KMS-11 (cell line): ENCODE results near the gene SRP54.
"Not testable (repeated sequence)": the region's sequence is repeated elsewhere in the genome, so short reads cannot be mapped to it uniquely, and the experiment has no call there.

Experiments
- H2AFZ ChIP-seq: fragments of 200-600 bp; sonication (generic); 2 replicates; pipeline ENCODE4 v1.6.1; 2016; ENCODE audit warnings: antibody characterized with exemption, mixed run types, low read depth
- H3K27ac ChIP-seq: fragments of 200-600 bp; sonication (generic); 2 replicates; pipeline ENCODE4 v1.6.1; 2016; ENCODE audit warnings: mild to moderate bottlenecking, mixed run types
- H3K27me3 ChIP-seq: fragments of 200-600 bp; sonication (generic); 2 replicates; pipeline ENCODE4 v1.6.1; 2017; ENCODE audit warnings: mild to moderate bottlenecking, low read depth, mixed run types, moderate library complexity; ENCODE audit not compliant: insufficient read depth
- H3K36me3 ChIP-seq: fragments of 200-600 bp; sonication (generic); 2 replicates; pipeline ENCODE4 v1.6.1; 2017; ENCODE audit warnings: mild to moderate bottlenecking, mixed run types; ENCODE audit not compliant: insufficient read depth
- H3K4me1 ChIP-seq: fragments of 200-600 bp; sonication (generic); 2 replicates; pipeline ENCODE4 v1.6.1; 2016; ENCODE audit warnings: mild to moderate bottlenecking, low read depth, mixed run types; ENCODE audit not compliant: poor library complexity, severe bottlenecking
- H3K4me2 ChIP-seq: fragments of 200-600 bp; sonication (generic); 2 replicates; pipeline ENCODE4 v1.7.0; 2016; ENCODE audit warnings: mild to moderate bottlenecking, mixed run types
- H3K4me3 ChIP-seq: fragments of 200-600 bp; sonication (generic); IDR thresholded peaks from 2 replicates; pipeline ENCODE4 v1.6.1; 2017; ENCODE audit warnings: low read depth, low read length, mixed read lengths; ENCODE audit not compliant: insufficient read depth
- H3K79me2 ChIP-seq: fragments of 200-600 bp; sonication (generic); 2 replicates; pipeline ENCODE4 v1.6.1; 2016; ENCODE audit warnings: low read depth, mixed run types; ENCODE audit not compliant: insufficient read depth
- H3K9ac ChIP-seq: fragments of 200-600 bp; sonication (generic); 2 replicates; pipeline ENCODE4 v1.6.1; 2016; ENCODE audit warnings: mild to moderate bottlenecking, mixed run types
- H4K20me1 ChIP-seq: fragments of 200-600 bp; sonication (generic); 2 replicates; pipeline ENCODE4 v1.6.1; 2016; ENCODE audit warnings: mild to moderate bottlenecking, mixed run types; ENCODE audit not compliant: insufficient read depth
- TF ChIP-seq, protein P1 (sequence below): fragments of 200-600 bp; sonication (generic); conservative IDR thresholded peaks from 2 replicates; pipeline ENCODE4 v1.6.1; 2017; ENCODE audit warnings: low read depth, mild to moderate bottlenecking, antibody characterized with exemption, low read length, moderate library complexity, mixed read lengths

The SRP54 gene

DNA sequence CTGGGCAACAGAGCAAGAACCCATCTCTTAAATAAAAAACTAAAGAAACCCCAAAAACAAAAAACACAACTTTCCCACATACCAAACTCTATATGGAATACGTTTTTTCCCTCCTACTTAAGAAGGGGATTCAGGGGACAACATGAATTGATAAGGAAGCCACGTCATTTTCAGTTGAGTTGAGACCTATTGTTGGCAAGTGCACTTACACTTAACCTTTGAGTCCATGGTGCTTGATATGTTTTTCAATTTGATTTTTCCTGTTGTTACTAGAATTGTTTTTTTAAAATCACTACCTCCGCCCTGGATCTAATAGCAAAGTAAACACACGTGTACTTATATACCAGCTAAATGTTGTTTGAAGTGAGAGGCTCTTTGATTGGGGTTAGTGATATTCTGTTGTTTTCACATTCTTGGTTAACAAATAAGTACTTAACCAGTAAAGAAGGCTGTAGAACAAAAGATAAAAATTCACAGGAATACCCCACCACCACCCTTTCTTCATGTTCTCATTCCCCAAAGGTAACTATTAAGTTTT is 65.3 kb downstream of the SRP54 start:
- no peaks in the 10 kb centered on the region for H3K27me3 ChIP-seq
- H3K79me2 ChIP-seq, result no peaks in the 10 kb centered on the region
- no peaks in the 10 kb centered on the region for H3K36me3 ChIP-seq
- H3K4me2 ChIP-seq, result peak overlapping the region; percentile 59
- H3K27ac ChIP-seq, result no peak overlapping the region
- no peak overlapping the region for H3K9ac ChIP-seq
- no peak overlapping the region for H3K4me3 ChIP-seq
- TF ChIP-seq, protein P1, sequence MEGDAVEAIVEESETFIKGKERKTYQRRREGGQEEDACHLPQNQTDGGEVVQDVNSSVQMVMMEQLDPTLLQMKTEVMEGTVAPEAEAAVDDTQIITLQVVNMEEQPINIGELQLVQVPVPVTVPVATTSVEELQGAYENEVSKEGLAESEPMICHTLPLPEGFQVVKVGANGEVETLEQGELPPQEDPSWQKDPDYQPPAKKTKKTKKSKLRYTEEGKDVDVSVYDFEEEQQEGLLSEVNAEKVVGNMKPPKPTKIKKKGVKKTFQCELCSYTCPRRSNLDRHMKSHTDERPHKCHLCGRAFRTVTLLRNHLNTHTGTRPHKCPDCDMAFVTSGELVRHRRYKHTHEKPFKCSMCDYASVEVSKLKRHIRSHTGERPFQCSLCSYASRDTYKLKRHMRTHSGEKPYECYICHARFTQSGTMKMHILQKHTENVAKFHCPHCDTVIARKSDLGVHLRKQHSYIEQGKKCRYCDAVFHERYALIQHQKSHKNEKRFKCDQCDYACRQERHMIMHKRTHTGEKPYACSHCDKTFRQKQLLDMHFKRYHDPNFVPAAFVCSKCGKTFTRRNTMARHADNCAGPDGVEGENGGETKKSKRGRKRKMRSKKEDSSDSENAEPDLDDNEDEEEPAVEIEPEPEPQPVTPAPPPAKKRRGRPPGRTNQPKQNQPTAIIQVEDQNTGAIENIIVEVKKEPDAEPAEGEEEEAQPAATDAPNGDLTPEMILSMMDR, result no peak
- peaks cover 22% of the 10 kb centered on the region for H3K4me1 ChIP-seq
- no peaks in the 10 kb centered on the region for H4K20me1 ChIP-seq
- no peak overlapping the region for H2AFZ ChIP-seq

GRCh38 chr14:35050652-35051051 is 67.9 kb downstream of the SRP54 start:
- Histone ChIP-seq H4K20me1 (no peaks in the 10 kb centered on the region), H3K36me3 (no peaks in the 10 kb centered on the region), H3K4me3 (no peak overlapping the region), H2AFZ (no peak overlapping the region), H3K4me2 (no peak overlapping the region), H3K9ac (no peak overlapping the region), H3K27ac (no peak overlapping the region), H3K79me2 (no peaks in the 10 kb centered on the region), H3K27me3 (no peaks in the 10 kb centered on the region), H3K4me1 (peaks cover 13% of the 10 kb centered on the region)
- TF ChIP-seq, protein P1, result no peak

DNA sequence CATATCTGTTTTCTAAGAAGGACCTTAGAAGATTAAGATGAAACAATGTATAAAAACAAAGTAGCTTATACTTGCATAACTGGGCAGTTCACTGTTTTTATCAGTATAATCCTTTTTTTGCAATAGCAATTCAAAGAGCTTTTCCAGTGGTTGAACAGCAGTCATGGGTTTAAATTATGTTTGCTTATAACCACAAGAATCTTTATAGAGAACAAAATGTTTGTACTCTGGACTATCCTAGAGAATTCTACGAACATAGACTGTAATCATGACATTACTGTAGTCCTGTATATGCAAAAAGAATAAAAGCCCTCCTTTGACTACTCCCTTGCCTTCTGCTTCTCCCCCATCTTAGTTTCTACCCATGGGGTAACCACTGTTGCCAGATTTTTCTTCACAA is 69.0 kb downstream of the SRP54 start:
- TF ChIP-seq, protein P1, result no peak
- Histone ChIP-seq H3K27ac (no peak overlapping the region), H3K36me3 (no peaks in the 10 kb centered on the region), H3K4me2 (no peak overlapping the region), H4K20me1 (no peaks in the 10 kb centered on the region), H3K79me2 (no peaks in the 10 kb centered on the region), H2AFZ (no peak overlapping the region), H3K27me3 (no peaks in the 10 kb centered on the region), H3K9ac (no peak overlapping the region), H3K4me3 (no peak overlapping the region), H3K4me1 (peaks cover 13% of the 10 kb centered on the region)

DNA sequence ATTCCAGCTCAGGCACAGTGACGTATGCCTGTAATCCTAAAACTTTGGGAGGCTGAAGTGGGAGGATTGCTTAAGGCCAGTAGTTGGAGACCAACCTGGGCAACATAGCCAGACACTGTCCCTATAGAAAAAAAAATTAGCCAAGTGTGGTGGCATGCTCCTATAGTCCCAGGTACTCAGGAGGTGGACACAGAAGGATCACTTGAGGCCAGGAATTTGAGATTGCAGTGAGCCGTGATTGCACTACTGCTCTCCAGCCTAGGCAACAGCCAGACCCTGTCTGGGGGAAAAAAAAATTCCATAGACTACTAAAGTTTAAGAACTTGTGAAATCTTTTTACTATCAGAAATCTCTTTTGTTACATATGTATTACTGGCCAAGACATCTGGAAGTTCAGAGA is 69.8 kb downstream of the SRP54 start:
- no peaks in the 10 kb centered on the region for H3K36me3 ChIP-seq
- H3K4me2 ChIP-seq, result no peak overlapping the region

GRCh38 chr14:35061113-35061791 is 78.5 kb downstream of the SRP54 start:
- H3K36me3 ChIP-seq, H3K79me2 ChIP-seq, H3K9ac ChIP-seq, H2AFZ ChIP-seq, H3K4me1 ChIP-seq, H4K20me1 ChIP-seq, H3K4me2 ChIP-seq, H3K27ac ChIP-seq, H3K4me3 ChIP-seq, H3K27me3 ChIP-seq: not testable (repeated sequence)

More for the DNA sequence above, 69.8 kb downstream of the SRP54 start:
- H3K27ac ChIP-seq, result no peak overlapping the region
- H3K27me3 ChIP-seq, result no peaks in the 10 kb centered on the region
- no peak overlapping the region for H3K4me3 ChIP-seq
- H3K79me2 ChIP-seq, result no peaks in the 10 kb centered on the region
- H4K20me1 ChIP-seq, result no peaks in the 10 kb centered on the region
- peaks cover 11% of the 10 kb centered on the region for H3K4me1 ChIP-seq
- no peak overlapping the region for H3K9ac ChIP-seq
- TF ChIP-seq, protein P1, result no peak
- no peak overlapping the region for H2AFZ ChIP-seq

DNA sequence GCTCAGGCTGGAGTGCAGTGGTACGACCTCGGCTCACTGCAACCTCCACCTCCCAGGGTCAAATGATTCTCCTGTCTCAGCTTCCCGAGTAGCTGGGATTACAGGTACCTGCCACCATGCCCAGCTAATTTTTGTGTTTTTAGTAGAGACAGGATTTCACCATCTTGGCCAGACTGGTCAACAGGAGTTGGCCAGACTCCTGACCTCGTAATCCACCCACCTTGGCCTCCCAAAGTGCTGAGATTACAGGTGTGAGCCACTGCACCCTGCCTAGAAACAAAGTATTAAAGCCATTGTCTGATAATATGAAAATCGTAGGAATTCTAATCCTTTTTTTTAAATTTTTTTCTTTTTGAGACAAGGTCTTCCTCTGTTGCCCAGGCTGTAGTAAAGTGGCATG is 82.9 kb downstream of the SRP54 start:
- H3K27me3 ChIP-seq, H4K20me1 ChIP-seq, H3K36me3 ChIP-seq, H3K79me2 ChIP-seq, H3K27ac ChIP-seq, H3K4me3 ChIP-seq, H3K4me1 ChIP-seq, H3K9ac ChIP-seq, H3K4me2 ChIP-seq, H2AFZ ChIP-seq: not testable (repeated sequence)
